B cell (primary cell): Measurements from ENCODE around the gene ZNF384. TPM values are rescaled to one million over a fixed set of nuclear protein-coding genes. Genes with fewer than 3 reads are reported as not detected.

Experiments
- ATAC-seq: fragments of 200-7000 bp; cut with Tn5 transposase; one replicate; pipeline ENCODE4 v1.10.0; 2021; ENCODE audit warnings: low read depth, mild to moderate bottlenecking, moderate number of reproducible peaks, moderate library complexity
- CTCF ChIA-PET: fragments of 350-600 bp; sonication (Branson Sonifier 250); formaldehyde crosslinking; loops from one replicate; lab custom pipeline; 2021; ENCODE audit warnings: antibody characterized with exemption, inconsistent platforms; lab: Charles Lee
- POLR2A ChIA-PET: fragments of 350-600 bp; sonication (Branson Sonifier 250); formaldehyde crosslinking; loops from one replicate; lab custom pipeline; 2021; ENCODE audit warnings: antibody characterized with exemption; lab: Charles Lee
- DNase-seq: peaks from one replicate; pipeline ENCODE4 v3.0.0; 2013
- H2AFZ ChIP-seq: 2 replicates; pipeline ENCODE4 v1.6.1; 2012; ENCODE audit warnings: mild to moderate bottlenecking, low read depth, low read length; ENCODE audit not compliant: insufficient read depth, poor library complexity, severe bottlenecking
- H3K27ac ChIP-seq, 2 donors: 1 replicate in 1 of 2; 2 replicates in 1 of 2; pipeline ENCODE4 v1.5.1; 2012 to 2013; ENCODE audit warnings: low read length in 2 of 2, mild to moderate bottlenecking in 2 of 2, moderate library complexity in 1 of 2
- H3K27me3 ChIP-seq, 4 experiments: fragments of 200-600 bp in 1 of 4; sonication (generic) in 1 of 4; replicated peaks in 1 of 4; 1 replicate in 2 of 4; 2 replicates in 2 of 4; pipeline versions ENCODE4 v1.6.1 to v1.7.0; 2013 to 2016; ENCODE audit warnings: low read length in 3 of 4, mild to moderate bottlenecking in 2 of 4, mixed read lengths in 1 of 4, moderate library complexity in 1 of 4; ENCODE audit not compliant: insufficient read depth in 4 of 4, control insufficient read depth in 3 of 4; ENCODE audit errors: control extremely low read depth in 1 of 4
- H3K36me3 ChIP-seq, 2 experiments: replicated peaks in 1 of 2; 1 replicate in 1 of 2; 2 replicates in 1 of 2; pipeline versions ENCODE4 v1.6.1 to v1.7.1; 2013; ENCODE audit warnings: low read length in 1 of 2; ENCODE audit not compliant: insufficient read depth in 2 of 2, control insufficient read depth in 1 of 2; ENCODE audit errors: control extremely low read depth in 1 of 2, extremely low read depth in 1 of 2
- H3K4me1 ChIP-seq, 2 donors: fragments of 200-600 bp in 1 of 2; sonication (generic) in 1 of 2; 1 replicate in 1 of 2; 2 replicates in 1 of 2; pipeline versions ENCODE4 v1.5.1 to v1.6.1; 2013 to 2017; ENCODE audit warnings: low read length in 2 of 2; ENCODE audit not compliant: control insufficient read depth in 2 of 2, insufficient read depth in 2 of 2
- H3K4me2 ChIP-seq: replicated peaks from 2 replicates; pipeline ENCODE3; 2012; ENCODE audit warnings: mild to moderate bottlenecking, low read depth, low read length; ENCODE audit not compliant: poor library complexity, severe bottlenecking
- H3K4me3 ChIP-seq, 5 experiments: fragments of 200-600 bp in 1 of 5; sonication (generic) in 1 of 5; 1 replicate in 3 of 5; 2 replicates in 2 of 5; pipeline versions ENCODE4 v1.5.1 to v1.7.0; 2011 to 2016; ENCODE audit warnings: low read length in 4 of 5, mild to moderate bottlenecking in 4 of 5, low read depth in 2 of 5, control low read depth in 1 of 5, moderate library complexity in 1 of 5; ENCODE audit not compliant: insufficient read depth in 1 of 5; ENCODE audit errors: control extremely low read depth in 1 of 5, extremely low read depth in 1 of 5
- H3K79me2 ChIP-seq: fragments of 200-600 bp; sonication (generic); one replicate; pipeline ENCODE4 v1.6.0; 2016; ENCODE audit warnings: low read length; ENCODE audit not compliant: control insufficient read depth, insufficient read depth
- H3K9ac ChIP-seq: fragments of 200-600 bp; sonication (generic); 2 replicates; pipeline ENCODE4 v1.6.1; 2017; ENCODE audit warnings: mild to moderate bottlenecking, low read length, moderate library complexity
- H3K9me3 ChIP-seq, 3 donors: one replicate each; pipeline versions ENCODE4 v1.6.1 to v1.7.1; 2013; ENCODE audit warnings: low read length in 2 of 3; ENCODE audit not compliant: control insufficient read depth in 2 of 3, insufficient read depth in 1 of 3; ENCODE audit errors: control extremely low read depth in 1 of 3
- H4K20me1 ChIP-seq: 2 replicates; pipeline ENCODE4 v1.6.0; 2012; ENCODE audit warnings: mild to moderate bottlenecking, low read length; ENCODE audit not compliant: insufficient read depth, control insufficient read depth, poor library complexity, severe bottlenecking
- H3K27ac Mint-ChIP-seq: one replicate; pipeline ENCODE4 v1.8.0; 2021; ENCODE audit warnings: mixed read lengths
- H3K27me3 Mint-ChIP-seq: one replicate; pipeline ENCODE4 v1.8.0; 2021; ENCODE audit warnings: mixed read lengths
- H3K4me1 Mint-ChIP-seq: one replicate; pipeline ENCODE4 v1.8.0; 2021; ENCODE audit warnings: mixed read lengths
- H3K4me3 Mint-ChIP-seq: one replicate; pipeline ENCODE4 v1.8.0; 2021; ENCODE audit warnings: mixed read lengths
- H3K9me3 Mint-ChIP-seq: one replicate; pipeline ENCODE4 v1.8.0; 2022; ENCODE audit warnings: mixed read lengths; ENCODE audit not compliant: insufficient read depth
- EZH2 ChIP-seq: IDR thresholded peaks from 2 replicates; pipeline ENCODE4 v1.6.1; 2012; ENCODE audit warnings: borderline replicate concordance, low read depth, mild to moderate bottlenecking, moderate library complexity, low read length; ENCODE audit not compliant: insufficient read depth, poor library complexity, severe bottlenecking
- WGBS: methylation state at CpG from one replicate; pipeline ENCODE4 v1.1.5; 2013; ENCODE audit warnings: missing lambda C conversion rate; ENCODE audit not compliant: insufficient coverage; 5-methylcytosine and 5-hydroxymethylcytosine counted together
- intact Hi-C: fragments of 100-400 bp; cut with micrococcal nuclease; formaldehyde crosslinking; loops from one replicate; pipeline ENCODE4 v1.10.0; 2022
- polyA plus RNA-seq: library from polyadenylated mRNA; depleted of rRNA; stranded (reverse); fragments of >200 nt; gene quantifications from 2 replicates; pipeline ENCODE4 v1.2.3, GENCODE V29; 2012
- total RNA-seq, 2 donors: library from RNA; stranded (reverse); fragments of 120-200 nt in 1 of 2; gene quantifications; 1 replicate in 1 of 2; 2 replicates in 1 of 2; pipeline versions ENCODE4 v1.2.3 to v1.2.4, GENCODE V29; 2013 to 2022
- TF ChIP-seq, protein P1 (sequence below): fragments of 200-600 bp; IDR thresholded peaks from one replicate; pipeline ENCODE4 v1.8.0; 2022; ENCODE audit warnings: antibody characterized with exemption, mild to moderate bottlenecking

ZNF384 gene
- total and polyA plus RNA-seq, 2 donors (not counting 1 experiment from before 2014, with no cell fraction given): 83.4 to 108 TPM

DNA sequence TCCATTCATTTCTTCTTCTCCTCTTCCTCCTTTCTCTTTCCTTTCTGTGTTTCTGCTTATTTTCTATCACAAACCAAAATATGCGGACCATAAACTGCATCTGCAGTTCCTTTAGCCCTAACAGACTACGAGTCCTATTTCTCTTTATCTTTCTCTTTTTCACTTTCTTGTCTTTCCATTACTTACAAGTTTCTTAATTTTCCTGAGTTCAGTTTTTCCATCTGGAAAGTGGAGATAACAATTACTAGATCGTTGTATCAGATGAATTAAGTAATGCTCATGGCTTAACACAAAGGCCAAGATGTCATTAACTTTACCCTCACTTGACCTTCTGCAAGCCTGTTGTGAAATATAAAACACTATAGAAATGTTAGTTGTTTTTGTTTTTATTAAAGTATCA lies 33.7 kb upstream of the ZNF384 start:
- H3K79me2 ChIP-seq: peaks cover 13% of the 10 kb centered on the region
- no peaks in the 10 kb centered on the region for H3K27me3 Mint-ChIP-seq
- peaks cover 13 to 17% of the 10 kb centered on the region in 2 donors for H3K4me1 ChIP-seq
- TF ChIP-seq EZH2: no peak
- TF ChIP-seq, protein P1, sequence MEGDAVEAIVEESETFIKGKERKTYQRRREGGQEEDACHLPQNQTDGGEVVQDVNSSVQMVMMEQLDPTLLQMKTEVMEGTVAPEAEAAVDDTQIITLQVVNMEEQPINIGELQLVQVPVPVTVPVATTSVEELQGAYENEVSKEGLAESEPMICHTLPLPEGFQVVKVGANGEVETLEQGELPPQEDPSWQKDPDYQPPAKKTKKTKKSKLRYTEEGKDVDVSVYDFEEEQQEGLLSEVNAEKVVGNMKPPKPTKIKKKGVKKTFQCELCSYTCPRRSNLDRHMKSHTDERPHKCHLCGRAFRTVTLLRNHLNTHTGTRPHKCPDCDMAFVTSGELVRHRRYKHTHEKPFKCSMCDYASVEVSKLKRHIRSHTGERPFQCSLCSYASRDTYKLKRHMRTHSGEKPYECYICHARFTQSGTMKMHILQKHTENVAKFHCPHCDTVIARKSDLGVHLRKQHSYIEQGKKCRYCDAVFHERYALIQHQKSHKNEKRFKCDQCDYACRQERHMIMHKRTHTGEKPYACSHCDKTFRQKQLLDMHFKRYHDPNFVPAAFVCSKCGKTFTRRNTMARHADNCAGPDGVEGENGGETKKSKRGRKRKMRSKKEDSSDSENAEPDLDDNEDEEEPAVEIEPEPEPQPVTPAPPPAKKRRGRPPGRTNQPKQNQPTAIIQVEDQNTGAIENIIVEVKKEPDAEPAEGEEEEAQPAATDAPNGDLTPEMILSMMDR: no peak
- DNase-seq: no peak
- H3K27ac Mint-ChIP-seq: peak overlapping the region; percentile 69
- ChIA-PET POLR2A (interaction anchor here (0.7 to 2.2 kb wide), 6 partner anchors 20 to 188 kb away, joined by 3 to 51 read pairs (median 10); partner anchors contain the start of genes GAPDH, MLF2 and ZNF384), CTCF (interaction anchor here (0.7 to 3.6 kb wide), 8 partner anchors 12 to 249 kb away, joined by 4 to 34 read pairs (median 7); partner anchors contain the start of genes CDCA3, MLF2, PTMS and USP5)
- H3K36me3 ChIP-seq: peaks cover 2 to 9% of the 10 kb centered on the region in 2 experiments
- peak overlapping the region; percentile 45 for H3K4me3 Mint-ChIP-seq
- no peak overlapping the region for H3K9ac ChIP-seq
- H2AFZ ChIP-seq: no peak overlapping the region
- no peak overlapping the region for H3K4me3 ChIP-seq
- WGBS: 100% methylated on average over 1 of the region's 3 CpGs
- no peaks in the 10 kb centered on the region for H3K9me3 Mint-ChIP-seq
- peak overlapping the region; percentile 79 for H3K4me2 ChIP-seq
- no peaks in the 10 kb centered on the region for H3K27me3 ChIP-seq
- no peak for ATAC-seq
- no peak overlapping the region for H3K27ac ChIP-seq
- H3K9me3 ChIP-seq: no peaks in the 10 kb centered on the region
- H3K4me1 Mint-ChIP-seq: peaks cover 19% of the 10 kb centered on the region
- intact Hi-C loops: no loop called here
- no peaks in the 10 kb centered on the region for H4K20me1 ChIP-seq

DNA sequence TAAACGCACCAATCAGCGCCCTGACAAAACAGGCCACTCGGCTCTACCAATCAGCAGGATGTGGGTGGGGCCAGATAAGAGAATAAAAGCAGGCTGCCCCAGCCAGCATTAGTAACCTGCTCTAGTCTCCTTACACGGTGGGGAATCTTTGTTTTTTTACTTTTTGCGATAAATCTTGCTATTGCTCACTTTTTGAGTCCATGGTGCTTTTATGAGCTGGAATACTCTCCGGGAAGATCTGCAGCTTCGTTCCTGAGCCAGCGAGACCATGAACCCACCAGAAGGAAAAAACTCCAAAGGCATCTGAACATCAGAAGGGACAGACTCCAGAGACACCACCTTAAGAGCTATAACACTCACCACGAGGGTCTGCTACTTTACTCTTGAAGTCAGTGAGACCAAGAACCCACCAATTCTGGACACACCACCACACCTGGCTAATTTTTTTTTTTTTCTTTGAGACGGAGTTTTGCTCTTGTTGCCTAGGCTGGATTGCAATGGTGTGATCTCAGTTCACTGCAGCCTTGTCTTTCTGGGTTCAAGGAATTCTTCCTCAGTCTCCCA lies 27.8 kb upstream of the ZNF384 start:
- H3K4me3 ChIP-seq: no peak overlapping the region
- no peak overlapping the region for H3K4me2 ChIP-seq
- H3K79me2 ChIP-seq: no peaks in the 10 kb centered on the region
- TF ChIP-seq, protein P1: no peak
- TF ChIP-seq EZH2: no peak
- no peak overlapping the region for H3K4me3 Mint-ChIP-seq
- ChIA-PET CTCF (no interaction called here), POLR2A (interaction anchor here (0.7 kb wide), 1 partner anchor 102 kb away, joined by 3 read pairs; no protein-coding TSS in a partner anchor)
- DNase-seq (no peak), ATAC-seq (no peak)
- H4K20me1 ChIP-seq: no peaks in the 10 kb centered on the region
- H2AFZ ChIP-seq: no peak overlapping the region
- no peak overlapping the region for H3K9ac ChIP-seq
- WGBS: no CpG with 5 or more reads among the region's 10 CpGs
- H3K9me3 ChIP-seq: no peaks in the 10 kb centered on the region
- H3K27me3 Mint-ChIP-seq: peaks cover 6% of the 10 kb centered on the region
- H3K27ac Mint-ChIP-seq: no peak overlapping the region
- intact Hi-C loops: no loop called here
- no peaks in the 10 kb centered on the region for H3K4me1 Mint-ChIP-seq
- H3K36me3 ChIP-seq: no peaks in the 10 kb centered on the region
- H3K27ac ChIP-seq: no peak overlapping the region
- peaks cover 0 to 4% (median 0%) of the 10 kb centered on the region in 4 experiments for H3K27me3 ChIP-seq
- H3K9me3 Mint-ChIP-seq: no peaks in the 10 kb centered on the region
- no peaks in the 10 kb centered on the region for H3K4me1 ChIP-seq
